HepG2 (cell line): ENCODE measurements around the gene PDPK1. TPM values are rescaled to one million over a fixed set of nuclear protein-coding genes. Genes with fewer than 3 reads are reported as not detected.
A peak's percentile ranks its signal among the peaks of the same experiment; 100 is the strongest.

ENCODE experiments used
- CBX5 ChIP-seq: sonication (generic); formaldehyde crosslinking; IDR thresholded peaks from 2 replicates; pipeline ENCODE4 v1.4.0; 2020; ENCODE audit warnings: missing genetic modification reagents, borderline replicate concordance
- ERF ChIP-seq: IDR thresholded peaks from 2 replicates; pipeline ENCODE4 v1.6.1; 2018; ENCODE audit warnings: missing biosample characterization, missing genetic modification reagents
- MIXL1 ChIP-seq: IDR thresholded peaks from 2 replicates; pipeline ENCODE4 v1.6.1; 2016
- ZKSCAN8 ChIP-seq: IDR thresholded peaks from 2 replicates; pipeline ENCODE4 v1.6.1; 2016; ENCODE audit warnings: borderline replicate concordance, missing genetic modification reagents, missing compliant biosample characterization
- ZNF44 ChIP-seq: sonication (generic); formaldehyde crosslinking; IDR thresholded peaks from 2 replicates; pipeline ENCODE4 v1.5.1; 2020; ENCODE audit warnings: mild to moderate bottlenecking, missing genetic modification reagents
- polyA plus RNA-seq, 8 experiments: library from polyadenylated mRNA; depleted of rRNA in 3 of 8; stranded (reverse) in 7 of 8; unstranded in 1 of 8; fragments of >200 nt; fragmentation: Illumina TruSeq in 4 of 8; extraction: Trizol in 4 of 8; gene quantifications; 2 replicates each; pipeline versions ENCODE4 v1.2.1 to v1.2.3, GENCODE V29; 2011 to 2016; ENCODE audit warnings: low read depth in 4 of 8, missing spikeins in 1 of 8, mixed read lengths in 1 of 8; ENCODE audit not compliant: insufficient read depth in 1 of 8
- total RNA-seq, 5 experiments: library from RNA; depleted of rRNA; stranded (reverse); fragments of >200 nt; fragmentation: Illumina TruSeq; extraction: Trizol; gene quantifications; 2 replicates each; pipeline ENCODE4 v1.2.3, GENCODE V29; 2016; ENCODE audit warnings: low read depth in 1 of 5
- TF ChIP-seq, protein P1 (sequence below): sonication (generic); formaldehyde crosslinking; IDR thresholded peaks from 2 replicates; pipeline ENCODE4 v1.4.0; 2020; ENCODE audit warnings: missing genetic modification reagents, borderline replicate concordance

PDPK1 gene
- total and polyA plus RNA-seq, 2 of the 13 experiments (the other 11 are each of a cell fraction or from before 2014, with no cell fraction given), result 59.6 to 129 TPM

DNA sequence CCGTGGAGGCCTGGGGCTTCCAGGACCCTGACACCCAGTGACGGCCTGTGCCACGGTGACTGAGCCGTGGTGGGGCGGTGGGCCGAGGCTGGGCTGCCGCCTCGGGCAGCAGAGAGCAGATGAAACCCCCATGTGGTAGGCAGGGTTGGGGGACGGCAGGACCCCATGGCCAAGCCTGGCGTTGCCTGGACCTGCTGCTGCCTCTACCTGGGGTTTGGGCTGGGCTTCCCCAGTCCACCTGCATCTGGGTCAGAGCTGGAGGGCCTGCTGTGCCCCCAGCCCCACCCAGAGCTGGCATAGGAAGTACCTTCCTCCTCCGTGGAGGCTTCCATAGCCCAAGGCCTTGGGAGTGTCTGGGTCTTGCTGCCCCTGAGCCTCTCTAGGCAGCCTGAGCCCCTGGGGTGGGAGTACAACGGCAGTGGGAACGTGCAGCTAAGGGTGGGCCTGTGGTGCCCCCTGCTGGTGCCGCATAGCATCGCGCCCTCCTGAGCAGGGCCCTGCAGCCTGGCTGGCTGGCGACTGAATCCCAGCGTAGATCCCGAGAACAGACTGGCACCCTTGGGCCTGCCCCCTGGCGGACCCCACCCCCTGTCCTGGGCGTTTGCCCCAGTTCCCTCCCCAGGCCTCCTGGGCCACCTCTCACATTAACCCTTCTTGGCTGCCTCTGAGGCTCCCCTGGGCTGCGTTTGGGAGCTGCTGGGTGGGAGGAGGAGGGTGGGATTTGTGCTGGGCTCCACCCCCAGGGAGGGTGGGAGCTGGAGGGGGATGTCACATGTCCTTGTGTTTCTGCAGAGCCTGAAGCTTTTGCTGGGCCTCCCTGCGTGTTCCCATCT is 36.7 kb upstream of the PDPK1 start (continued):
- TF ChIP-seq, protein P1, sequence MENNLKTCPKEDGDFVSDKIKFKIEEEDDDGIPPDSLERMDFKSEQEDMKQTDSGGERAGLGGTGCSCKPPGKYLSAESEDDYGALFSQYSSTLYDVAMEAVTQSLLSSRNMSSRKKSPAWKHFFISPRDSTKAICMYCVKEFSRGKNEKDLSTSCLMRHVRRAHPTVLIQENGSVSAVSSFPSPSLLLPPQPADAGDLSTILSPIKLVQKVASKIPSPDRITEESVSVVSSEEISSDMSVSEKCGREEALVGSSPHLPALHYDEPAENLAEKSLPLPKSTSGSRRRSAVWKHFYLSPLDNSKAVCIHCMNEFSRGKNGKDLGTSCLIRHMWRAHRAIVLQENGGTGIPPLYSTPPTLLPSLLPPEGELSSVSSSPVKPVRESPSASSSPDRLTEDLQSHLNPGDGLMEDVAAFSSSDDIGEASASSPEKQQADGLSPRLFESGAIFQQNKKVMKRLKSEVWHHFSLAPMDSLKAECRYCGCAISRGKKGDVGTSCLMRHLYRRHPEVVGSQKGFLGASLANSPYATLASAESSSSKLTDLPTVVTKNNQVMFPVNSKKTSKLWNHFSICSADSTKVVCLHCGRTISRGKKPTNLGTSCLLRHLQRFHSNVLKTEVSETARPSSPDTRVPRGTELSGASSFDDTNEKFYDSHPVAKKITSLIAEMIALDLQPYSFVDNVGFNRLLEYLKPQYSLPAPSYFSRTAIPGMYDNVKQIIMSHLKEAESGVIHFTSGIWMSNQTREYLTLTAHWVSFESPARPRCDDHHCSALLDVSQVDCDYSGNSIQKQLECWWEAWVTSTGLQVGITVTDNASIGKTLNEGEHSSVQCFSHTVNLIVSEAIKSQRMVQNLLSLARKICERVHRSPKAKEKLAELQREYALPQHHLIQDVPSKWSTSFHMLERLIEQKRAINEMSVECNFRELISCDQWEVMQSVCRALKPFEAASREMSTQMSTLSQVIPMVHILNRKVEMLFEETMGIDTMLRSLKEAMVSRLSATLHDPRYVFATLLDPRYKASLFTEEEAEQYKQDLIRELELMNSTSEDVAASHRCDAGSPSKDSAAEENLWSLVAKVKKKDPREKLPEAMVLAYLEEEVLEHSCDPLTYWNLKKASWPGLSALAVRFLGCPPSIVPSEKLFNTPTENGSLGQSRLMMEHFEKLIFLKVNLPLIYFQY (CRISPR knock-in tag), result no peak
- no peak for TF ChIP-seq ZNF44 (CRISPR knock-in tag)
- no peak for TF ChIP-seq CBX5 (CRISPR knock-in tag)
- no peak for TF ChIP-seq MIXL1
- no peak for TF ChIP-seq ZKSCAN8 (CRISPR knock-in tag)
- TF ChIP-seq ERF (CRISPR knock-in tag), result peak; percentile 50; the same call in 1 of the 2 replicates
